HEK293 (cell line): Measurements from ENCODE around the gene MAPKAPK3.

Source experiments
- GLIS2 ChIP-seq: fragments of 450-650 bp; formaldehyde crosslinking; IDR thresholded peaks from 2 replicates; pipeline ENCODE4 v1.5.1; 2016; ENCODE audit warnings: missing biosample characterization, missing genetic modification characterization
- TRIM28 ChIP-seq: IDR thresholded peaks from 2 replicates; pipeline ENCODE4 v1.6.1; 2011; ENCODE audit warnings: low read length, control low read depth, borderline replicate concordance
- ZBTB11 ChIP-seq: fragments of 450-650 bp; formaldehyde crosslinking; conservative IDR thresholded peaks from 2 replicates; pipeline ENCODE4 v1.5.1; 2016; ENCODE audit warnings: low read depth, missing biosample characterization, missing genetic modification characterization
- ZBTB21 ChIP-seq: fragments of 450-650 bp; formaldehyde crosslinking; IDR thresholded peaks from 2 replicates; pipeline ENCODE4 v1.5.1; 2017; ENCODE audit warnings: missing biosample characterization, missing genetic modification characterization
- ZBTB6 ChIP-seq: fragments of 450-650 bp; formaldehyde crosslinking; IDR thresholded peaks from 2 replicates; pipeline ENCODE4 v1.5.1; 2017; ENCODE audit warnings: missing biosample characterization, missing genetic modification characterization
- ZNF121 ChIP-seq: fragments of 450-650 bp; formaldehyde crosslinking; IDR thresholded peaks from 2 replicates; pipeline ENCODE4 v1.5.1; 2016; ENCODE audit warnings: missing biosample characterization, missing genetic modification characterization
- ZNF155 ChIP-seq: fragments of 450-650 bp; formaldehyde crosslinking; IDR thresholded peaks from 2 replicates; pipeline ENCODE4 v1.5.1; 2016; ENCODE audit warnings: missing biosample characterization, missing genetic modification characterization
- ZNF223 ChIP-seq: fragments of 450-650 bp; formaldehyde crosslinking; IDR thresholded peaks from 2 replicates; pipeline ENCODE4 v1.5.1; 2016; ENCODE audit warnings: missing biosample characterization, missing genetic modification characterization
- ZNF239 ChIP-seq: fragments of 450-650 bp; formaldehyde crosslinking; IDR thresholded peaks from 2 replicates; pipeline ENCODE4 v1.5.1; 2016; ENCODE audit warnings: missing biosample characterization, missing genetic modification characterization
- ZNF274 ChIP-seq, 2 experiments: fragments of 200-500 bp in 1 of 2; fragments of 450-650 bp in 1 of 2; sonication (Bioruptor generic) in 1 of 2; formaldehyde crosslinking in 1 of 2; IDR thresholded peaks; 2 replicates each; pipeline versions ENCODE4 v1.5.1 to v1.6.1; 2014 to 2016; ENCODE audit warnings: borderline replicate concordance in 1 of 2, inconsistent platforms in 1 of 2, low read length in 1 of 2, missing biosample characterization in 1 of 2, missing genetic modification characterization in 1 of 2
- ZNF335 ChIP-seq: fragments of 450-650 bp; formaldehyde crosslinking; conservative IDR thresholded peaks from 2 replicates; pipeline ENCODE4 v1.5.1; 2016; ENCODE audit warnings: missing biosample characterization, missing genetic modification characterization
- ZNF354C ChIP-seq: fragments of 450-650 bp; formaldehyde crosslinking; IDR thresholded peaks from 2 replicates; pipeline ENCODE4 v1.5.1; 2016; ENCODE audit warnings: missing biosample characterization, missing genetic modification characterization, low read depth, borderline replicate concordance
- ZNF433 ChIP-seq: fragments of 450-650 bp; formaldehyde crosslinking; IDR thresholded peaks from 2 replicates; pipeline ENCODE4 v1.5.1; 2016; ENCODE audit warnings: missing biosample characterization, missing genetic modification characterization, low read depth
- ZNF529 ChIP-seq: fragments of 450-650 bp; formaldehyde crosslinking; IDR thresholded peaks from 2 replicates; pipeline ENCODE4 v1.5.1; 2017; ENCODE audit warnings: missing genetic modification characterization, missing biosample characterization; ENCODE audit not compliant: insufficient replicate concordance
- ZNF548 ChIP-seq: fragments of 450-650 bp; formaldehyde crosslinking; IDR thresholded peaks from 2 replicates; pipeline ENCODE4 v1.5.1; 2016; ENCODE audit warnings: missing biosample characterization, missing genetic modification characterization
- ZNF585B ChIP-seq: fragments of 450-650 bp; formaldehyde crosslinking; IDR thresholded peaks from 2 replicates; pipeline ENCODE4 v1.5.1; 2016; ENCODE audit warnings: missing biosample characterization, missing genetic modification characterization
- ZNF600 ChIP-seq: fragments of 450-650 bp; formaldehyde crosslinking; IDR thresholded peaks from 2 replicates; pipeline ENCODE4 v1.5.1; 2016; ENCODE audit warnings: missing biosample characterization, missing genetic modification characterization
- ZNF624 ChIP-seq: fragments of 450-650 bp; formaldehyde crosslinking; IDR thresholded peaks from 2 replicates; pipeline ENCODE4 v1.5.1; 2017; ENCODE audit warnings: missing biosample characterization, missing genetic modification characterization
- ZNF701 ChIP-seq: fragments of 450-650 bp; formaldehyde crosslinking; IDR thresholded peaks from 2 replicates; pipeline ENCODE4 v1.5.1; 2016; ENCODE audit warnings: missing biosample characterization, missing genetic modification characterization
- ZNF707 ChIP-seq: fragments of 450-650 bp; formaldehyde crosslinking; IDR thresholded peaks from 2 replicates; pipeline ENCODE4 v1.5.1; 2016; ENCODE audit warnings: missing biosample characterization, missing genetic modification characterization
- ZNF747 ChIP-seq: fragments of 450-650 bp; formaldehyde crosslinking; IDR thresholded peaks from 2 replicates; pipeline ENCODE4 v1.5.1; 2016; ENCODE audit warnings: missing biosample characterization, missing genetic modification characterization
- ZNF777 ChIP-seq: fragments of 450-650 bp; formaldehyde crosslinking; IDR thresholded peaks from 2 replicates; pipeline ENCODE4 v1.5.1; 2017; ENCODE audit warnings: missing biosample characterization, missing genetic modification characterization, borderline replicate concordance
- ZNF785 ChIP-seq: fragments of 450-650 bp; formaldehyde crosslinking; IDR thresholded peaks from 2 replicates; pipeline ENCODE4 v1.5.1; 2016; ENCODE audit warnings: missing biosample characterization, missing genetic modification characterization
- ZNF843 ChIP-seq: fragments of 450-650 bp; formaldehyde crosslinking; IDR thresholded peaks from 2 replicates; pipeline ENCODE4 v1.5.1; 2016; ENCODE audit warnings: missing biosample characterization, missing genetic modification characterization
- ZSCAN16 ChIP-seq: fragments of 450-650 bp; formaldehyde crosslinking; IDR thresholded peaks from 2 replicates; pipeline ENCODE4 v1.5.1; 2016; ENCODE audit warnings: missing biosample characterization, missing genetic modification characterization
- ZSCAN23 ChIP-seq: fragments of 450-650 bp; formaldehyde crosslinking; IDR thresholded peaks from 2 replicates; pipeline ENCODE4 v1.5.1; 2016; ENCODE audit warnings: missing biosample characterization, missing genetic modification characterization
- TF ChIP-seq, protein P1 (sequence below): fragments of 450-650 bp; formaldehyde crosslinking; IDR thresholded peaks from 2 replicates; pipeline ENCODE4 v1.5.1; 2016; ENCODE audit warnings: missing biosample characterization, missing genetic modification characterization
- TF ChIP-seq, protein P2 (sequence below): fragments of 450-650 bp; formaldehyde crosslinking; IDR thresholded peaks from 2 replicates; pipeline ENCODE4 v1.5.0; 2017; ENCODE audit warnings: missing biosample characterization, missing genetic modification characterization, borderline replicate concordance
- TF ChIP-seq, protein P3 (sequence below): fragments of 450-650 bp; formaldehyde crosslinking; conservative IDR thresholded peaks from 2 replicates; pipeline ENCODE4 v1.5.1; 2016; ENCODE audit warnings: low read depth, missing biosample characterization, missing genetic modification characterization

MAPKAPK3 gene

DNA sequence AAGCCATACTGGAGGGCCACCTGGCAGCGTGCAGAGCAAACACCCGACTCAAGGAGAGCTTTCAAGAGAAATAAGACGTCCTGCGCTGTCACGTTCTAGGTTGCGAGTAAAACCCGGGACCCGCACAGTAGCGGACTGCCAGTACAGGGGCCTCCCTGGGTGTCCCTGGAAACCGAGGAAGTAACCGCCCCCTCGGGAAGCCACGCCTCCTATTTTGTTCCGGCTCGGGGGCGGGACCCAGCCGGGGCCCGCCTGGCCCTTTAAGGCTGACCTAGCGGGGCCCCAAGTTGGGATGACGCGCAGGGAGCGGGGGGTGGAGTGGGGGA lies 218 bp upstream of the MAPKAPK3 start (continued):
- TF ChIP-seq, protein P1, sequence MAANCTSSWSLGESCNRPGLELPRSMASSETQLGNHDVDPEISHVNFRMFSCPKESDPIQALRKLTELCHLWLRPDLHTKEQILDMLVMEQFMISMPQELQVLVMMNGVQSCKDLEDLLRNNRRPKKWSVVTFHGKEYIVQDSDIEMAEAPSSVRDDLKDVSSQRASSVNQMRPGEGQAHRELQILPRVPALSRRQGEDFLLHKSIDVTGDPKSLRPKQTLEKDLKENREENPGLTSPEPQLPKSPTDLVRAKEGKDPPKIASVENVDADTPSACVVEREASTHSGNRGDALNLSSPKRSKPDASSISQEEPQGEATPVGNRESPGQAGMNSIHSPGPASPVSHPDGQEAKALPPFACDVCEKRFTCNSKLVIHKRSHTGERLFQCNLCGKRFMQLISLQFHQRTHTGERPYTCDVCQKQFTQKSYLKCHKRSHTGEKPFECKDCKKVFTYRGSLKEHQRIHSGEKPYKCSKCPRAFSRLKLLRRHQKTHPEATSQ = no peak
- TF ChIP-seq ZNF433 (tag by site-specific recombination) (no peak), ZNF335 (tag by site-specific recombination) (peak; percentile 48; the same call in 1 of the 2 replicates), ZNF121 (tag by site-specific recombination) (no peak), ZBTB21 (tag by site-specific recombination) (no peak), ZNF529 (no peak), ZNF585B (tag by site-specific recombination) (no peak), ZNF274 (IDR thresholded peaks at IDR 0.05; ENCODE audit: low read length) (no peak), ZNF274 (tag by site-specific recombination; IDR thresholded peaks at IDR 0.05; ENCODE audit: borderline replicate concordance) (no peak), ZSCAN16 (tag by site-specific recombination) (no peak), ZNF239 (tag by site-specific recombination) (no peak), TRIM28 (no peak), ZNF777 (tag by site-specific recombination) (no peak), ZNF785 (tag by site-specific recombination) (no peak), ZNF707 (tag by site-specific recombination) (no peak), ZNF600 (tag by site-specific recombination) (peak; percentile 46; the same call in 1 of the 2 replicates), ZNF548 (tag by site-specific recombination) (no peak), ZNF354C (tag by site-specific recombination) (no peak), ZNF843 (tag by site-specific recombination) (no peak), ZNF155 (tag by site-specific recombination) (no peak), ZNF747 (tag by site-specific recombination) (no peak), ZSCAN23 (tag by site-specific recombination) (no peak), GLIS2 (tag by site-specific recombination) (peak; percentile 53), ZNF624 (tag by site-specific recombination) (no peak), ZBTB6 (tag by site-specific recombination) (no peak), ZBTB11 (tag by site-specific recombination) (0 out of 2 replicates have a peak, but pooled peaks have one; percentile 23), ZNF223 (tag by site-specific recombination) (no peak), ZNF701 (tag by site-specific recombination) (no peak)
- TF ChIP-seq, protein P2, sequence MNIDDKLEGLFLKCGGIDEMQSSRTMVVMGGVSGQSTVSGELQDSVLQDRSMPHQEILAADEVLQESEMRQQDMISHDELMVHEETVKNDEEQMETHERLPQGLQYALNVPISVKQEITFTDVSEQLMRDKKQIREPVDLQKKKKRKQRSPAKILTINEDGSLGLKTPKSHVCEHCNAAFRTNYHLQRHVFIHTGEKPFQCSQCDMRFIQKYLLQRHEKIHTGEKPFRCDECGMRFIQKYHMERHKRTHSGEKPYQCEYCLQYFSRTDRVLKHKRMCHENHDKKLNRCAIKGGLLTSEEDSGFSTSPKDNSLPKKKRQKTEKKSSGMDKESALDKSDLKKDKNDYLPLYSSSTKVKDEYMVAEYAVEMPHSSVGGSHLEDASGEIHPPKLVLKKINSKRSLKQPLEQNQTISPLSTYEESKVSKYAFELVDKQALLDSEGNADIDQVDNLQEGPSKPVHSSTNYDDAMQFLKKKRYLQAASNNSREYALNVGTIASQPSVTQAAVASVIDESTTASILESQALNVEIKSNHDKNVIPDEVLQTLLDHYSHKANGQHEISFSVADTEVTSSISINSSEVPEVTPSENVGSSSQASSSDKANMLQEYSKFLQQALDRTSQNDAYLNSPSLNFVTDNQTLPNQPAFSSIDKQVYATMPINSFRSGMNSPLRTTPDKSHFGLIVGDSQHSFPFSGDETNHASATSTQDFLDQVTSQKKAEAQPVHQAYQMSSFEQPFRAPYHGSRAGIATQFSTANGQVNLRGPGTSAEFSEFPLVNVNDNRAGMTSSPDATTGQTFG (tag by site-specific recombination) = no peak
- TF ChIP-seq, protein P3, sequence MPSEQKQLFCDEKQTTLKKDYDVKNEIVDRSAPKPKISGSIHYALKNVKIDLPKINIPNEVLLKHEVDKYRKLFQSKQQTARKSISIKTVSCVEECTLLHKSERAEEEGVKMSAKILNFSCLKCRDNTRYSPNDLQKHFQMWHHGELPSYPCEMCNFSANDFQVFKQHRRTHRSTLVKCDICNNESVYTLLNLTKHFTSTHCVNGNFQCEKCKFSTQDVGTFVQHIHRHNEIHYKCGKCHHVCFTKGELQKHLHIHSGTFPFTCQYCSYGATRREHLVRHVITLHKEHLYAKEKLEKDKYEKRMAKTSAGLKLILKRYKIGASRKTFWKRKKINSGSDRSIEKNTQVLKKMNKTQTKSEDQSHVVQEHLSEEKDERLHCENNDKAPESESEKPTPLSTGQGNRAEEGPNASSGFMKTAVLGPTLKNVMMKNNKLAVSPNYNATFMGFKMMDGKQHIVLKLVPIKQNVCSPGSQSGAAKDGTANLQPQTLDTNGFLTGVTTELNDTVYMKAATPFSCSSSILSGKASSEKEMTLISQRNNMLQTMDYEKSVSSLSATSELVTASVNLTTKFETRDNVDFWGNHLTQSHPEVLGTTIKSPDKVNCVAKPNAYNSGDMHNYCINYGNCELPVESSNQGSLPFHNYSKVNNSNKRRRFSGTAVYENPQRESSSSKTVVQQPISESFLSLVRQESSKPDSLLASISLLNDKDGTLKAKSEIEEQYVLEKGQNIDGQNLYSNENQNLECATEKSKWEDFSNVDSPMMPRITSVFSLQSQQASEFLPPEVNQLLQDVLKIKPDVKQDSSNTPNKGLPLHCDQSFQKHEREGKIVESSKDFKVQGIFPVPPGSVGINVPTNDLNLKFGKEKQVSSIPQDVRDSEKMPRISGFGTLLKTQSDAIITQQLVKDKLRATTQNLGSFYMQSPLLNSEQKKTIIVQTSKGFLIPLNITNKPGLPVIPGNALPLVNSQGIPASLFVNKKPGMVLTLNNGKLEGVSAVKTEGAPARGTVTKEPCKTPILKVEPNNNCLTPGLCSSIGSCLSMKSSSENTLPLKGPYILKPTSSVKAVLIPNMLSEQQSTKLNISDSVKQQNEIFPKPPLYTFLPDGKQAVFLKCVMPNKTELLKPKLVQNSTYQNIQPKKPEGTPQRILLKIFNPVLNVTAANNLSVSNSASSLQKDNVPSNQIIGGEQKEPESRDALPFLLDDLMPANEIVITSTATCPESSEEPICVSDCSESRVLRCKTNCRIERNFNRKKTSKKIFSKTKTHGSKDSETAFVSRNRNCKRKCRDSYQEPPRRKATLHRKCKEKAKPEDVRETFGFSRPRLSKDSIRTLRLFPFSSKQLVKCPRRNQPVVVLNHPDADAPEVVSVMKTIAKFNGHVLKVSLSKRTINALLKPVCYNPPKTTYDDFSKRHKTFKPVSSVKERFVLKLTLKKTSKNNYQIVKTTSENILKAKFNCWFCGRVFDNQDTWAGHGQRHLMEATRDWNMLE = no peak
